ENCODE results near the gene CAMTA1.

GRCh38 chr1:7298749-7299151 is 513.5 kb downstream of the CAMTA1 start:
- TF ChIP-seq TCF7L2 (IDR thresholded peaks at IDR 0.05; ENCODE audit: low read depth, low read length) (no peak), CTCF (IDR thresholded peaks at IDR 0.05) (no peak), POLR2AphosphoS5 (IDR thresholded peaks at IDR 0.05; ENCODE audit: low read depth, low read length) (no peak)
